Loucy (cell line): ENCODE results near the gene RTN4.
"Not testable (repeated sequence)": the region's sequence is repeated elsewhere in the genome, so short reads cannot be mapped to it uniquely, and the experiment has no call there.

ENCODE experiments used
- H2AFZ ChIP-seq: fragments of 200-600 bp; sonication (generic); 2 replicates; pipeline ENCODE4 v1.6.0; 2016; ENCODE audit warnings: antibody characterized with exemption, mild to moderate bottlenecking, low read length, moderate library complexity
- H3F3A ChIP-seq: fragments of 200-600 bp; 2 replicates; pipeline ENCODE4 v1.6.0; 2016; ENCODE audit warnings: antibody characterized with exemption, low read depth, mild to moderate bottlenecking
- H3K27me3 ChIP-seq: fragments of 200-600 bp; sonication (generic); 2 replicates; pipeline ENCODE4 v1.6.1; 2014; ENCODE audit warnings: low read length, mild to moderate bottlenecking; ENCODE audit not compliant: insufficient read depth, poor library complexity, severe bottlenecking
- H3K36me3 ChIP-seq: fragments of 200-600 bp; sonication (generic); 2 replicates; pipeline ENCODE4 v1.6.1; 2016; ENCODE audit warnings: low read length; ENCODE audit not compliant: insufficient read depth
- H3K4me1 ChIP-seq: fragments of 200-600 bp; sonication (generic); 2 replicates; pipeline ENCODE4 v1.5.1; 2014; ENCODE audit warnings: low read length, mild to moderate bottlenecking; ENCODE audit not compliant: insufficient read depth, poor library complexity, severe bottlenecking
- H3K4me2 ChIP-seq: fragments of 200-600 bp; sonication (generic); 2 replicates; pipeline ENCODE4 v1.6.0; 2014; ENCODE audit warnings: antibody characterized with exemption, low read length, low read depth, mild to moderate bottlenecking; ENCODE audit not compliant: poor library complexity, severe bottlenecking
- H3K4me3 ChIP-seq: fragments of 200-600 bp; sonication (generic); 2 replicates; pipeline ENCODE4 v1.5.1; 2014; ENCODE audit warnings: low read length, mild to moderate bottlenecking, mixed read lengths; ENCODE audit not compliant: poor library complexity, severe bottlenecking
- H3K79me2 ChIP-seq: fragments of 200-600 bp; sonication (generic); 2 replicates; pipeline ENCODE4 v1.6.1; 2014; ENCODE audit warnings: low read length; ENCODE audit not compliant: insufficient read depth
- H3K9ac ChIP-seq: fragments of 200-600 bp; sonication (generic); 2 replicates; pipeline ENCODE4 v1.6.0; 2014; ENCODE audit warnings: mild to moderate bottlenecking, low read depth, low read length, moderate library complexity; ENCODE audit not compliant: poor library complexity, severe bottlenecking
- H3K9me2 ChIP-seq: fragments of 200-600 bp; sonication (generic); replicated peaks from 2 replicates; pipeline ENCODE4 v1.6.1; 2016; ENCODE audit warnings: low read depth, low read length, mixed read lengths
- H3K9me3 ChIP-seq: fragments of 200-600 bp; sonication (generic); 2 replicates; pipeline ENCODE4 v1.6.1; 2014; ENCODE audit warnings: mild to moderate bottlenecking, antibody characterized with exemption, low read length, low read depth; ENCODE audit not compliant: insufficient read depth
- H4K20me1 ChIP-seq: fragments of 200-600 bp; sonication (generic); 2 replicates; pipeline ENCODE4 v1.6.0; 2014; ENCODE audit warnings: antibody characterized with exemption, low read length, mild to moderate bottlenecking; ENCODE audit not compliant: insufficient read depth, poor library complexity, severe bottlenecking
- CTCF ChIP-seq: fragments of 200-600 bp; sonication (generic); conservative IDR thresholded peaks from 2 replicates; pipeline ENCODE4 v1.5.1; 2014; ENCODE audit warnings: mild to moderate bottlenecking, antibody characterized with exemption, low read length
- EZH2phosphoT487 ChIP-seq: fragments of 200-600 bp; IDR thresholded peaks from 2 replicates; pipeline ENCODE4 v1.6.1; 2018; ENCODE audit warnings: antibody characterized with exemption, mild to moderate bottlenecking, moderate library complexity, borderline replicate concordance

Gene RTN4

GRCh38 chr2:54995553-54995952 is 54.7 kb downstream of the RTN4 start:
- H3K79me2 ChIP-seq = peaks cover 99% of the 10 kb centered on the region
- no peak overlapping the region for H2AFZ ChIP-seq
- H3K9me2 ChIP-seq = no peaks in the 10 kb centered on the region
- peaks cover 24% of the 10 kb centered on the region for H3K4me1 ChIP-seq
- no peak overlapping the region for H3K9ac ChIP-seq
- no peaks in the 10 kb centered on the region for H3K36me3 ChIP-seq
- no peaks in the 10 kb centered on the region for H3F3A ChIP-seq
- no peak for TF ChIP-seq EZH2phosphoT487
- no peak overlapping the region for H3K4me2 ChIP-seq
- peaks cover 96% of the 10 kb centered on the region for H4K20me1 ChIP-seq
- H3K27me3 ChIP-seq = no peaks in the 10 kb centered on the region
- H3K9me3 ChIP-seq = no peaks in the 10 kb centered on the region
- no peak overlapping the region for H3K4me3 ChIP-seq

- not testable (repeated sequence) for H3K4me2 ChIP-seq, H3K4me1 ChIP-seq, H3K9me3 ChIP-seq, H3K27me3 ChIP-seq, H3K4me3 ChIP-seq, H3F3A ChIP-seq, H3K9ac ChIP-seq, H2AFZ ChIP-seq, H3K9me2 ChIP-seq
- H3K79me2 ChIP-seq = peaks cover 98% of the 10 kb centered on the region
- peaks cover 81% of the 10 kb centered on the region for H4K20me1 ChIP-seq
- peaks cover 20% of the 10 kb centered on the region for H3K36me3 ChIP-seq
These were observed 59.6 kb downstream of the RTN4 start for GRCh38 chr2:54990694-54991093.

- TF ChIP-seq EZH2phosphoT487 (no peak), CTCF (no peak)
- H3K4me2 ChIP-seq = no peak overlapping the region
- peaks cover 92% of the 10 kb centered on the region for H3K79me2 ChIP-seq
- no peaks in the 10 kb centered on the region for H3K4me1 ChIP-seq
- no peaks in the 10 kb centered on the region for H3K9me2 ChIP-seq
- no peaks in the 10 kb centered on the region for H3K9me3 ChIP-seq
- H3K27me3 ChIP-seq = no peaks in the 10 kb centered on the region
- H3K9ac ChIP-seq = no peak overlapping the region
- H3K4me3 ChIP-seq = no peak overlapping the region
- no peak overlapping the region for H2AFZ ChIP-seq
- H4K20me1 ChIP-seq = peaks cover 76% of the 10 kb centered on the region
- H3F3A ChIP-seq = no peaks in the 10 kb centered on the region
- peaks cover 40% of the 10 kb centered on the region for H3K36me3 ChIP-seq
These were observed 61.6 kb downstream of the RTN4 start for GRCh38 chr2:54988612-54989011.

GRCh38 chr2:54986264-54986663 is 64.0 kb downstream of the RTN4 start:
- H3F3A ChIP-seq = no peaks in the 10 kb centered on the region
- H3K9ac ChIP-seq = no peak overlapping the region
- peaks cover 57% of the 10 kb centered on the region for H4K20me1 ChIP-seq
- H3K27me3 ChIP-seq = no peaks in the 10 kb centered on the region
- no peaks in the 10 kb centered on the region for H3K4me1 ChIP-seq
- no peaks in the 10 kb centered on the region for H3K9me3 ChIP-seq
- no peak overlapping the region for H2AFZ ChIP-seq
- H3K4me2 ChIP-seq = no peak overlapping the region
- H3K36me3 ChIP-seq = peaks cover 59% of the 10 kb centered on the region
- H3K4me3 ChIP-seq = no peak overlapping the region
- H3K9me2 ChIP-seq = no peaks in the 10 kb centered on the region
- TF ChIP-seq EZH2phosphoT487 (no peak), CTCF (no peak)
- peaks cover 73% of the 10 kb centered on the region for H3K79me2 ChIP-seq
